Measurements from ENCODE around the gene IFIT3.

GRCh38 chr10:89360157-89360556 lies 32.4 kb downstream of the IFIT3 start:
- TF ChIP-seq, protein P1, sequence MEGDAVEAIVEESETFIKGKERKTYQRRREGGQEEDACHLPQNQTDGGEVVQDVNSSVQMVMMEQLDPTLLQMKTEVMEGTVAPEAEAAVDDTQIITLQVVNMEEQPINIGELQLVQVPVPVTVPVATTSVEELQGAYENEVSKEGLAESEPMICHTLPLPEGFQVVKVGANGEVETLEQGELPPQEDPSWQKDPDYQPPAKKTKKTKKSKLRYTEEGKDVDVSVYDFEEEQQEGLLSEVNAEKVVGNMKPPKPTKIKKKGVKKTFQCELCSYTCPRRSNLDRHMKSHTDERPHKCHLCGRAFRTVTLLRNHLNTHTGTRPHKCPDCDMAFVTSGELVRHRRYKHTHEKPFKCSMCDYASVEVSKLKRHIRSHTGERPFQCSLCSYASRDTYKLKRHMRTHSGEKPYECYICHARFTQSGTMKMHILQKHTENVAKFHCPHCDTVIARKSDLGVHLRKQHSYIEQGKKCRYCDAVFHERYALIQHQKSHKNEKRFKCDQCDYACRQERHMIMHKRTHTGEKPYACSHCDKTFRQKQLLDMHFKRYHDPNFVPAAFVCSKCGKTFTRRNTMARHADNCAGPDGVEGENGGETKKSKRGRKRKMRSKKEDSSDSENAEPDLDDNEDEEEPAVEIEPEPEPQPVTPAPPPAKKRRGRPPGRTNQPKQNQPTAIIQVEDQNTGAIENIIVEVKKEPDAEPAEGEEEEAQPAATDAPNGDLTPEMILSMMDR (IDR thresholded peaks at IDR 0.05; ENCODE audit: borderline replicate concordance, extremely low read depth, low read length, poor library complexity, severe bottlenecking), result no peak
- no peak for TF ChIP-seq EZH2 (IDR thresholded peaks at IDR 0.05; ENCODE audit: borderline replicate concordance, low read depth, low read length, severe bottlenecking)
